ENCODE results near the gene DCX. TPM values are rescaled to one million over a fixed set of nuclear protein-coding genes. Genes with fewer than 3 reads are reported as not detected.

The DCX gene
- total and polyA plus RNA-seq, 9 of the 15 experiments (the other 6 are each of a cell fraction or from before 2014, with no cell fraction given) = not detected

GRCh38 chrX:111257733-111258132 is 154.3 kb downstream of the DCX start:
- intact Hi-C loops (cut with micrococcal nuclease) (no loop called here), in situ Hi-C loops (cut with MboI) (no loop called here)
- BruUV-seq (replicated peaks) = no TSS peak
- no peak overlapping the region for H3K4me2 ChIP-seq (ENCODE audit: insufficient read depth, low read length)
- H3K27ac ChIP-seq (ENCODE audit: extremely low read depth, low read depth, low read length) = no peak overlapping the region
- DNase-seq (ENCODE audit: extremely low read depth in 1 of 4, low spot score in 3 of 4) (no peak), FAIRE-seq (no peak), ATAC-seq (no peak)
- no peaks in the 10 kb centered on the region for H3K9me3 ChIP-seq (replicated peaks; ENCODE audit: control insufficient read depth, insufficient read depth, low read depth, low read length)
- WGBS (ENCODE audit: insufficient coverage, low coverage, missing lambda C conversion rate) = 0% methylated on average over 3 of the region's 3 CpGs
- no peaks in the 10 kb centered on the region for H3K4me1 ChIP-seq (replicated peaks in 1 of 2; ENCODE audit: control insufficient read depth in 2 of 2, insufficient read depth in 2 of 2, low read length in 2 of 2)
- no peaks in the 10 kb centered on the region for H3K9me1 ChIP-seq (ENCODE audit: control insufficient read depth, insufficient read depth, low read length)
- H3K9ac ChIP-seq (ENCODE audit: insufficient read depth in 1 of 2, low read depth in 2 of 2, low read length in 2 of 2) = no peak overlapping the region
- no peaks in the 10 kb centered on the region for H3K27me3 ChIP-seq (ENCODE audit: control insufficient read depth in 2 of 2, insufficient read depth in 2 of 2, low read length in 2 of 2)
- no peak overlapping the region for H3K4me3 ChIP-seq
- TF ChIP-seq ZNF384 (IDR thresholded peaks at IDR 0.05; ENCODE audit: low read depth, low read length) (no peak), XRCC4 (IDR thresholded peaks at IDR 0.05; ENCODE audit: extremely low read depth, insufficient read depth, insufficient read length) (no peak), SP2 (IDR thresholded peaks at IDR 0.05; ENCODE audit: extremely low read depth, low read depth, low read length, poor library complexity, severe bottlenecking) (no peak), CTBP1 (IDR thresholded peaks at IDR 0.05; ENCODE audit: borderline replicate concordance) (no peak)
- TF ChIP-seq, protein P1, sequence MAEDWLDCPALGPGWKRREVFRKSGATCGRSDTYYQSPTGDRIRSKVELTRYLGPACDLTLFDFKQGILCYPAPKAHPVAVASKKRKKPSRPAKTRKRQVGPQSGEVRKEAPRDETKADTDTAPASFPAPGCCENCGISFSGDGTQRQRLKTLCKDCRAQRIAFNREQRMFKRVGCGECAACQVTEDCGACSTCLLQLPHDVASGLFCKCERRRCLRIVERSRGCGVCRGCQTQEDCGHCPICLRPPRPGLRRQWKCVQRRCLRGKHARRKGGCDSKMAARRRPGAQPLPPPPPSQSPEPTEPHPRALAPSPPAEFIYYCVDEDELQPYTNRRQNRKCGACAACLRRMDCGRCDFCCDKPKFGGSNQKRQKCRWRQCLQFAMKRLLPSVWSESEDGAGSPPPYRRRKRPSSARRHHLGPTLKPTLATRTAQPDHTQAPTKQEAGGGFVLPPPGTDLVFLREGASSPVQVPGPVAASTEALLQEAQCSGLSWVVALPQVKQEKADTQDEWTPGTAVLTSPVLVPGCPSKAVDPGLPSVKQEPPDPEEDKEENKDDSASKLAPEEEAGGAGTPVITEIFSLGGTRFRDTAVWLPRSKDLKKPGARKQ (CRISPR knock-in tag; IDR thresholded peaks at IDR 0.05) = no peak
- no peak overlapping the region for H2AFZ ChIP-seq (ENCODE audit: low read depth, low read length)
- no peaks in the 10 kb centered on the region for H4K20me1 ChIP-seq (replicated peaks; ENCODE audit: control insufficient read depth, insufficient read depth, low read length)
- H3K79me2 ChIP-seq (ENCODE audit: control insufficient read depth, insufficient read depth, low read length) = no peaks in the 10 kb centered on the region
- H3K36me3 ChIP-seq (ENCODE audit: control insufficient read depth, insufficient read depth, low read length) = no peaks in the 10 kb centered on the region
- ChIA-PET CTCF (ENCODE audit: low intra/inter-chr PET ratio) (no interaction called here), POLR2A (no interaction called here)

Data from K562 (cell line).